IMR-90 (cell line): ENCODE data around the gene NIPBL. TPM values are rescaled to one million over a fixed set of nuclear protein-coding genes. Genes with fewer than 3 reads are reported as not detected.

ENCODE experiments used
- ATAC-seq: fragments of 200-7000 bp; cut with Tn5 transposase; 2 replicates; pipeline ENCODE4 v1.9.1; 2020; ENCODE audit warnings: low read depth, mild to moderate bottlenecking, moderate library complexity
- BruUV-seq: library from RNA; stranded (reverse); fragments of 400-500 nt; replicated peaks from 2 replicates; lab custom pipeline; 2021; lab: Mats Ljungman, UMichigan
- CTCF ChIA-PET: fragments of 300-600 bp; formaldehyde crosslinking; extraction: SDS; loops from one replicate; lab custom pipeline; 2021; ENCODE audit warnings: antibody characterized with exemption; lab: Yijun Ruan, JAX
- POLR2A ChIA-PET: fragments of 300-600 bp; sonication (Branson Sonifier 250); formaldehyde crosslinking; loops from one replicate; lab custom pipeline; 2022; ENCODE audit warnings: antibody characterized with exemption; ENCODE audit not compliant: unreplicated experiment; lab: Charles Lee
- DNase-seq: peaks from one replicate; pipeline ENCODE4 v3.0.0; 2013
- H2AFZ ChIP-seq: replicated peaks from 2 replicates; pipeline ENCODE3; 2013; ENCODE audit warnings: low read length, mild to moderate bottlenecking; ENCODE audit not compliant: poor library complexity
- H2AK5ac ChIP-seq: 2 replicates; pipeline ENCODE4 v1.6.1; 2013; ENCODE audit warnings: low read depth, low read length, inconsistent platforms
- H2AK9ac ChIP-seq: replicated peaks from 2 replicates; pipeline ENCODE3; 2013; ENCODE audit warnings: mild to moderate bottlenecking, low read depth, low read length, moderate library complexity; ENCODE audit not compliant: poor library complexity
- H2BK120ac ChIP-seq: 2 replicates; pipeline ENCODE4 v1.6.1; 2013; ENCODE audit warnings: low read depth, low read length, inconsistent platforms
- H2BK15ac ChIP-seq: 3 replicates; pipeline ENCODE4 v1.6.1; 2013; ENCODE audit warnings: low read depth, low read length, inconsistent platforms
- H2BK20ac ChIP-seq: 2 replicates; pipeline ENCODE4 v1.6.1; 2013; ENCODE audit warnings: low read depth, mild to moderate bottlenecking, inconsistent platforms, low read length, moderate library complexity
- H2BK5ac ChIP-seq: 2 replicates; pipeline ENCODE4 v1.6.1; 2013; ENCODE audit warnings: mild to moderate bottlenecking, low read depth, low read length, inconsistent platforms; ENCODE audit not compliant: poor library complexity, severe bottlenecking
- H3K14ac ChIP-seq: replicated peaks from 2 replicates; pipeline ENCODE4 v1.6.1; 2013; ENCODE audit warnings: low read depth, low read length, inconsistent platforms
- H3K18ac ChIP-seq: 2 replicates; pipeline ENCODE4 v1.6.1; 2013; ENCODE audit warnings: low read depth, low read length, control low read depth
- H3K23ac ChIP-seq: 2 replicates; pipeline ENCODE4 v1.6.1; 2013; ENCODE audit warnings: low read depth, low read length, inconsistent platforms
- H3K27ac ChIP-seq: 2 replicates; pipeline ENCODE4 v1.5.1; 2013; ENCODE audit warnings: mild to moderate bottlenecking, control low read depth, low read length; ENCODE audit not compliant: insufficient read depth
- H3K27me3 ChIP-seq: 2 replicates; pipeline ENCODE4 v1.6.1; 2013; ENCODE audit warnings: low read length; ENCODE audit not compliant: control insufficient read depth, insufficient read depth
- H3K36me3 ChIP-seq: 2 replicates; pipeline ENCODE4 v1.6.1; 2013; ENCODE audit warnings: low read length, mixed read lengths; ENCODE audit not compliant: control insufficient read depth, insufficient read depth
- H3K4ac ChIP-seq: 2 replicates; pipeline ENCODE4 v1.6.1; 2013; ENCODE audit warnings: low read depth, low read length, inconsistent platforms
- H3K4me1 ChIP-seq: 2 replicates; pipeline ENCODE4 v1.6.1; 2013; ENCODE audit warnings: low read length, mixed read lengths; ENCODE audit not compliant: control insufficient read depth, insufficient read depth
- H3K4me2 ChIP-seq: 2 replicates; pipeline ENCODE4 v1.6.1; 2013; ENCODE audit warnings: low read depth, mild to moderate bottlenecking, control low read depth, low read length, moderate library complexity
- H3K4me3 ChIP-seq: 2 replicates; pipeline ENCODE4 v1.5.1; 2013; ENCODE audit warnings: low read depth, mild to moderate bottlenecking, control low read depth, low read length, moderate library complexity; ENCODE audit not compliant: insufficient read depth
- H3K56ac ChIP-seq: 2 replicates; pipeline ENCODE4 v1.6.1; 2013; ENCODE audit warnings: low read length, inconsistent platforms; ENCODE audit not compliant: insufficient read depth; ENCODE audit errors: extremely low read depth
- H3K79me1 ChIP-seq, 2 experiments: 2 replicates each; pipeline ENCODE4 v1.6.1; 2013; ENCODE audit warnings: low read length in 2 of 2, inconsistent platforms in 1 of 2, low read depth in 1 of 2
- H3K9ac ChIP-seq: 2 replicates; pipeline ENCODE4 v1.6.1; 2013; ENCODE audit warnings: low read depth, low read length, control low read depth
- H3K9me1 ChIP-seq: 2 replicates; pipeline ENCODE4 v1.6.1; 2013; ENCODE audit warnings: low read length, inconsistent platforms; ENCODE audit not compliant: insufficient read depth
- H3K9me3 ChIP-seq: 2 replicates; pipeline ENCODE4 v1.6.1; 2013; ENCODE audit warnings: low read length; ENCODE audit not compliant: control insufficient read depth, insufficient read depth
- H4K20me1 ChIP-seq: 2 replicates; pipeline ENCODE4 v1.6.1; 2013; ENCODE audit warnings: low read length, inconsistent platforms; ENCODE audit not compliant: insufficient read depth
- H4K5ac ChIP-seq: 2 replicates; pipeline ENCODE4 v1.6.1; 2013; ENCODE audit warnings: mild to moderate bottlenecking, low read depth, low read length, control low read depth
- H4K8ac ChIP-seq, 2 experiments: 2 replicates each; pipeline ENCODE4 v1.6.1; 2013; ENCODE audit warnings: low read depth in 2 of 2, low read length in 2 of 2, control low read depth in 1 of 2, inconsistent platforms in 1 of 2
- H4K91ac ChIP-seq: 2 replicates; pipeline ENCODE4 v1.6.1; 2013; ENCODE audit warnings: low read depth, low read length, inconsistent platforms; ENCODE audit not compliant: insufficient read depth
- BHLHE40 ChIP-seq: fragments of 150-350 bp; IDR thresholded peaks from 2 replicates; pipeline ENCODE4 v1.6.1; 2016; ENCODE audit warnings: mild to moderate bottlenecking, low read depth, low read length
- CEBPB ChIP-seq: IDR thresholded peaks from 2 replicates; pipeline ENCODE4 v1.6.1; 2012; ENCODE audit warnings: low read depth, low read length, improper control_type of control experiment
- CHD1 ChIP-seq: IDR thresholded peaks from 2 replicates; pipeline ENCODE4 v1.6.1; 2012; ENCODE audit warnings: low read depth, low read length, improper control_type of control experiment
- ELK1 ChIP-seq: fragments of 150-350 bp; IDR thresholded peaks from 2 replicates; pipeline ENCODE4 v1.6.1; 2016; ENCODE audit warnings: low read depth, mild to moderate bottlenecking, low read length, moderate library complexity, borderline replicate concordance
- MAFK ChIP-seq: IDR thresholded peaks from 2 replicates; pipeline ENCODE4 v1.6.1; 2012; ENCODE audit warnings: low read depth, low read length, improper control_type of control experiment
- MAZ ChIP-seq: IDR thresholded peaks from 2 replicates; pipeline ENCODE4 v1.6.1; 2012; ENCODE audit warnings: low read depth, mild to moderate bottlenecking, low read length, improper control_type of control experiment, moderate library complexity, borderline replicate concordance
- MXI1 ChIP-seq: IDR thresholded peaks from 2 replicates; pipeline ENCODE4 v1.6.1; 2012; ENCODE audit warnings: low read depth, mild to moderate bottlenecking, low read length, moderate library complexity, borderline replicate concordance
- NFE2L2 ChIP-seq: fragments of 150-350 bp; IDR thresholded peaks from 2 replicates; pipeline ENCODE4 v1.6.1; 2016; ENCODE audit warnings: low read depth, mild to moderate bottlenecking, low read length
- POLR2A ChIP-seq: IDR thresholded peaks from 2 replicates; pipeline ENCODE4 v1.6.1; 2012; ENCODE audit warnings: mild to moderate bottlenecking, low read depth, low read length
- RAD21 ChIP-seq: IDR thresholded peaks from 2 replicates; pipeline ENCODE4 v1.6.1; 2012; ENCODE audit warnings: low read length, improper control_type of control experiment
- RFX5 ChIP-seq: IDR thresholded peaks from 2 replicates; pipeline ENCODE4 v1.8.0; 2012; ENCODE audit warnings: low read depth, mild to moderate bottlenecking, low read length, moderate library complexity
- SMC3 ChIP-seq: fragments of 150-350 bp; IDR thresholded peaks from 2 replicates; pipeline ENCODE4 v1.6.1; 2016; ENCODE audit warnings: low read depth, mild to moderate bottlenecking, antibody characterized with exemption, low read length, moderate library complexity
- whole genome bisulfite sequencing, 2 experiments: methylation state at CpG; one replicate each; pipeline versions ENCODE4 v1.1.5 to v1.1.7; 2013; ENCODE audit warnings: missing lambda C conversion rate in 2 of 2; ENCODE audit not compliant: insufficient read length in 1 of 2; ENCODE audit errors: extremely low coverage in 2 of 2; 5-methylcytosine and 5-hydroxymethylcytosine counted together
- dilution Hi-C: fragments of 300-500 bp; cut with HindIII; formaldehyde crosslinking; loops from one replicate; pipeline ENCODE4 v1.14.3; 2018; ENCODE audit warnings: low sequenced_read_pairs; ENCODE audit not compliant: unreplicated experiment
- in situ Hi-C: fragments of 300-500 bp; cut with MboI; formaldehyde crosslinking; loops from 3 replicates; pipeline ENCODE4 v1.14.3; 2019; ENCODE audit warnings: low sequenced_read_pairs, inconsistent platforms, mixed read lengths
- intact Hi-C: fragments of 100-400 bp; cut with micrococcal nuclease; formaldehyde crosslinking; loops from 2 replicates; pipeline ENCODE4 v1.10.0; 2022
- polyA plus RNA-seq, 3 experiments: library from polyadenylated mRNA; depleted of rRNA; stranded (reverse); fragments of >200 nt; gene quantifications; 2 replicates each; pipeline ENCODE4 v1.2.3, GENCODE V29; 2012; ENCODE audit warnings: low replicate concordance in 1 of 3
- total RNA-seq: library from RNA; depleted of rRNA; stranded (reverse); fragments of >200 nt; gene quantifications from 2 replicates; pipeline ENCODE4 v1.2.3, GENCODE V29; 2012
- TF ChIP-seq, protein P1 (sequence below): conservative IDR thresholded peaks from 2 replicates; pipeline ENCODE4 v1.5.1; 2012; ENCODE audit warnings: mild to moderate bottlenecking, low read depth, low read length, improper control_type of control experiment
- TF ChIP-seq, protein P2 (sequence below): fragments of 150-350 bp; IDR thresholded peaks from 2 replicates; pipeline ENCODE4 v1.6.1; 2017; ENCODE audit warnings: mild to moderate bottlenecking, antibody characterized with exemption, low read length, low read depth

NIPBL gene
- total and polyA plus RNA-seq, 2 of the 4 experiments (the other 2 are of a cell fraction): 8.4 to 46.4 TPM

DNA sequence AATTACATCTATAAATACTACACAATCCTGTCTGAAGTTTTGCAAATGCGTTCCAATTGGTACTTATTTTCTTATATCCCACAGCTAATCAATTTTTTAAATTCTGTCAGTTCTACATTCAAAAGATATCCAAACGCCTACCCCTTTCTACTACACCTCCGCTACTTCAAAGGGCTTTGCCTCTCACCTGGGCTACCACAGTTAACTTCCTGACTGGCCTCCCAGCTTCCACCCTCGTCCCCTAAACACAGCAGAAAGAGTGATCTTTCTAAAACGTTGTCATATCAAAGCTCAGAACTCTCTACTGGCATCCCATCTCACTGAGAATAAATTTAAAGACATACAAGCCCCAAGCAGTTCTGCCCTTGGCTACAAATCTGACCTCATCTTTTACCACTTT lies 32.3 kb upstream of the NIPBL start:
- Histone ChIP-seq H4K20me1 (no peaks in the 10 kb centered on the region), H4K91ac (no peak overlapping the region), H2BK15ac (no peak overlapping the region), H3K4ac (no peak overlapping the region), H2BK120ac (no peak overlapping the region), H3K27me3 (peaks cover 6% of the 10 kb centered on the region), H2AFZ (no peak overlapping the region), H3K23ac (no peak overlapping the region), H2BK5ac (no peak overlapping the region), H3K56ac (no peak overlapping the region), H3K4me3 (no peak overlapping the region), H3K4me1 (no peaks in the 10 kb centered on the region), H3K14ac (no peak overlapping the region), H2AK9ac (no peak overlapping the region), H3K4me2 (no peak overlapping the region), H3K18ac (no peak overlapping the region), H3K9ac (no peak overlapping the region), H2BK20ac (no peak overlapping the region), H3K79me1 (no peaks in the 10 kb centered on the region), H2AK5ac (no peak overlapping the region), H4K8ac (no peak overlapping the region), H3K9me1 (no peaks in the 10 kb centered on the region), H3K9me3 (no peaks in the 10 kb centered on the region), H3K36me3 (no peaks in the 10 kb centered on the region), H3K27ac (no peak overlapping the region), H4K5ac (no peak overlapping the region)
- ChIA-PET POLR2A (no interaction called here), CTCF (interaction anchor here (0.6 to 1.2 kb wide), 3 partner anchors 51 to 187 kb away, joined by 3 read pairs; no protein-coding TSS in a partner anchor)
- dilution Hi-C loops (no loop called here), intact Hi-C loops (no loop called here), in situ Hi-C loops (no loop called here)
- no TSS peak for BruUV-seq
- ATAC-seq (no peak), DNase-seq (no peak)
- no peak for TF ChIP-seq MAZ
- no peak for TF ChIP-seq RFX5
- no peak for TF ChIP-seq MXI1
- no peak for TF ChIP-seq MAFK
- no peak for TF ChIP-seq BHLHE40
- no peak for TF ChIP-seq CEBPB
- TF ChIP-seq, protein P1, sequence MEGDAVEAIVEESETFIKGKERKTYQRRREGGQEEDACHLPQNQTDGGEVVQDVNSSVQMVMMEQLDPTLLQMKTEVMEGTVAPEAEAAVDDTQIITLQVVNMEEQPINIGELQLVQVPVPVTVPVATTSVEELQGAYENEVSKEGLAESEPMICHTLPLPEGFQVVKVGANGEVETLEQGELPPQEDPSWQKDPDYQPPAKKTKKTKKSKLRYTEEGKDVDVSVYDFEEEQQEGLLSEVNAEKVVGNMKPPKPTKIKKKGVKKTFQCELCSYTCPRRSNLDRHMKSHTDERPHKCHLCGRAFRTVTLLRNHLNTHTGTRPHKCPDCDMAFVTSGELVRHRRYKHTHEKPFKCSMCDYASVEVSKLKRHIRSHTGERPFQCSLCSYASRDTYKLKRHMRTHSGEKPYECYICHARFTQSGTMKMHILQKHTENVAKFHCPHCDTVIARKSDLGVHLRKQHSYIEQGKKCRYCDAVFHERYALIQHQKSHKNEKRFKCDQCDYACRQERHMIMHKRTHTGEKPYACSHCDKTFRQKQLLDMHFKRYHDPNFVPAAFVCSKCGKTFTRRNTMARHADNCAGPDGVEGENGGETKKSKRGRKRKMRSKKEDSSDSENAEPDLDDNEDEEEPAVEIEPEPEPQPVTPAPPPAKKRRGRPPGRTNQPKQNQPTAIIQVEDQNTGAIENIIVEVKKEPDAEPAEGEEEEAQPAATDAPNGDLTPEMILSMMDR: no peak
- TF ChIP-seq NFE2L2: no peak
- TF ChIP-seq POLR2A: no peak
- TF ChIP-seq SMC3: no peak
- TF ChIP-seq ELK1: no peak
- no peak for TF ChIP-seq CHD1
- TF ChIP-seq, protein P2, sequence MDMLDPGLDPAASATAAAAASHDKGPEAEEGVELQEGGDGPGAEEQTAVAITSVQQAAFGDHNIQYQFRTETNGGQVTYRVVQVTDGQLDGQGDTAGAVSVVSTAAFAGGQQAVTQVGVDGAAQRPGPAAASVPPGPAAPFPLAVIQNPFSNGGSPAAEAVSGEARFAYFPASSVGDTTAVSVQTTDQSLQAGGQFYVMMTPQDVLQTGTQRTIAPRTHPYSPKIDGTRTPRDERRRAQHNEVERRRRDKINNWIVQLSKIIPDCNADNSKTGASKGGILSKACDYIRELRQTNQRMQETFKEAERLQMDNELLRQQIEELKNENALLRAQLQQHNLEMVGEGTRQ: no peak
- no peak for TF ChIP-seq RAD21
- WGBS, 2 experiments: 37% methylated on average over 5 of the region's 5 CpGs; no CpG with 5 or more reads in 1 of the 2 experiments
